ENCODE results near the gene PTPRO. TPM values are rescaled to one million over a fixed set of nuclear protein-coding genes. Genes with fewer than 3 reads are reported as not detected.

Gene PTPRO
- total RNA-seq, 3 donors from 2014 or later: 11.0 to 39.9 (median 21.9) TPM

DNA sequence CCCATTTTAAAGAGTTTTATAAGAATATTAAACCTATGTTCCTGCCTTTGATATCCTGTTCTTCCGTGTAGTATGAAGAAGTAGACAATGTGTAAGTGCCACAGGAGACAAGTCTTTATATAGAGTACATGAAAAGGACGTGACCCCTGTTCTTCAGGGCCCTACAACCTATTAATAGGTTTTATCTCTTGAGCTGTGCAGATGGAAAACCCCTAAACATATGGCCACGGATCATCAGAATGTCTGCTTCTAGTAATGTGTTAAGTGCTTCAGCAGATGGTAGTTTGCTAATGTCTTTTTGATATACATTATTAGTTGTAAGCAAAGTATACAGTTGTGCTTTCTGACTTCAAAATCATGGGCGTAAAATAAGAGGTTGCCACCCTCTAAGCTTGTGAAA lies 228.5 kb downstream of the PTPRO start:
- no peak for DNase-seq
- Histone ChIP-seq H3K4me1 (ENCODE audit: low read depth) (peaks cover 6% of the 10 kb centered on the region), H3K36me3 (ENCODE audit: low read depth) (no peaks in the 10 kb centered on the region), H3K9me3 (no peaks in the 10 kb centered on the region), H3K4me3 (no peak overlapping the region)
- TF ChIP-seq, protein P1, sequence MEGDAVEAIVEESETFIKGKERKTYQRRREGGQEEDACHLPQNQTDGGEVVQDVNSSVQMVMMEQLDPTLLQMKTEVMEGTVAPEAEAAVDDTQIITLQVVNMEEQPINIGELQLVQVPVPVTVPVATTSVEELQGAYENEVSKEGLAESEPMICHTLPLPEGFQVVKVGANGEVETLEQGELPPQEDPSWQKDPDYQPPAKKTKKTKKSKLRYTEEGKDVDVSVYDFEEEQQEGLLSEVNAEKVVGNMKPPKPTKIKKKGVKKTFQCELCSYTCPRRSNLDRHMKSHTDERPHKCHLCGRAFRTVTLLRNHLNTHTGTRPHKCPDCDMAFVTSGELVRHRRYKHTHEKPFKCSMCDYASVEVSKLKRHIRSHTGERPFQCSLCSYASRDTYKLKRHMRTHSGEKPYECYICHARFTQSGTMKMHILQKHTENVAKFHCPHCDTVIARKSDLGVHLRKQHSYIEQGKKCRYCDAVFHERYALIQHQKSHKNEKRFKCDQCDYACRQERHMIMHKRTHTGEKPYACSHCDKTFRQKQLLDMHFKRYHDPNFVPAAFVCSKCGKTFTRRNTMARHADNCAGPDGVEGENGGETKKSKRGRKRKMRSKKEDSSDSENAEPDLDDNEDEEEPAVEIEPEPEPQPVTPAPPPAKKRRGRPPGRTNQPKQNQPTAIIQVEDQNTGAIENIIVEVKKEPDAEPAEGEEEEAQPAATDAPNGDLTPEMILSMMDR (IDR thresholded peaks at IDR 0.05): no peak
- ATAC-seq: no peak
- intact Hi-C loops (cut with DNase I, micrococcal nuclease): no loop called here

DNA sequence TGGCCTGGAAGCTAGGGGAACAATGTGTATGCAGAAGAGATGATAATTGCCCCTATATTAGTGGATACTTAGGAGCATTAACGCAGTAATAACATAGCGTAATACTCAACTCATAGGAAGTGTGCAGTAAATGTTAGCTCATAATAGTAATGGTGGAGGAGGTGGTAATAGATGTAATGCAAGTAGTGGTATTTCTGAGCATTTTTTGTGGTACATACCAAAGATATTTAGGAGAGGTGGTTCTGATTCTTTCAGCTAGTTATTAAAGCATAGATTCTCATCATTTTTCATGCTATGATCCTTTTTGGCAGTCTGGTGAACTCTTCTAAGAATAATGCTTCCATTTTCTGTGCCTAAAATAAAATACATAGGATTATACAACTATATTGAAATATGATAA lies 233.1 kb downstream of the PTPRO start:
- DNase-seq: no peak
- Histone ChIP-seq H3K9me3 (no peaks in the 10 kb centered on the region), H3K36me3 (ENCODE audit: low read depth) (no peaks in the 10 kb centered on the region), H3K4me3 (no peak overlapping the region), H3K4me1 (ENCODE audit: low read depth) (no peaks in the 10 kb centered on the region)
- ATAC-seq: no peak
- intact Hi-C loops (cut with DNase I, micrococcal nuclease): no loop called here
- TF ChIP-seq, protein P1 (IDR thresholded peaks at IDR 0.05): no peak

DNA sequence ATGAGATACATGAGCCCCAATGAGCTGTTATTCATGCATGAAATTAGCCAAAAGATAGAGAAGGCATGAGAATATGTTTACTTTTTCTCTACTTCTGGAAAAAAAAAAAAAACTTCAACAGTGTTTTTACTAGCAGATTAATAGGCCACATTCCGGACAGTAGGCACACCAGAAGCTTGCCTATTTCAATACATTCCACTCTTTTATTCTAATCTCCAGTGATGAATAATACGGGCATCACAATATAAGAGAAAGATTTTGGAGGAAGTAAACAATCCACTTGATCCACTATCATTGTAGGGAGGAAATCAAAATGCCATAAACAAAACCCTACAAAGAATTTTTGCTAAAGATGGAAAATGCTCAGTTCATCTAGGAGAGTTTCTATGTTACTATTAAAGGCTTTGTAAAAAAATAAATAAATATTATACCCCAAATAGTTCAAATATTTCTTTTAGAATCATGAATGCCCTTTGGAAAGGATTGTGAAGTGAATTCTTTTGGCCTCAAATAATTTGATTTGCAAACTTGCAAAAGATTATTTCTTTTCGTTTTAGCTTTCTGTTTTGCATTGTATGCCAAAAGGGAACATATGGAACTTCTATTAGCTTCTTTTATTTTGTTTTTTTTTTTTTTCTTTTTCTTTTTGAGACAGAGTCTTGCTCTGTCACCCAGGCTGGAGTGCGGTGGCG lies 234.2 kb downstream of the PTPRO start:
- Histone ChIP-seq H3K4me1 (ENCODE audit: low read depth) (no peaks in the 10 kb centered on the region), H3K9me3 (no peaks in the 10 kb centered on the region), H3K36me3 (ENCODE audit: low read depth) (no peaks in the 10 kb centered on the region), H3K4me3 (no peak overlapping the region)
- no peak for DNase-seq
- no peak for ATAC-seq
- TF ChIP-seq, protein P1 (IDR thresholded peaks at IDR 0.05): no peak
- intact Hi-C loops (cut with DNase I, micrococcal nuclease): no loop called here

DNA sequence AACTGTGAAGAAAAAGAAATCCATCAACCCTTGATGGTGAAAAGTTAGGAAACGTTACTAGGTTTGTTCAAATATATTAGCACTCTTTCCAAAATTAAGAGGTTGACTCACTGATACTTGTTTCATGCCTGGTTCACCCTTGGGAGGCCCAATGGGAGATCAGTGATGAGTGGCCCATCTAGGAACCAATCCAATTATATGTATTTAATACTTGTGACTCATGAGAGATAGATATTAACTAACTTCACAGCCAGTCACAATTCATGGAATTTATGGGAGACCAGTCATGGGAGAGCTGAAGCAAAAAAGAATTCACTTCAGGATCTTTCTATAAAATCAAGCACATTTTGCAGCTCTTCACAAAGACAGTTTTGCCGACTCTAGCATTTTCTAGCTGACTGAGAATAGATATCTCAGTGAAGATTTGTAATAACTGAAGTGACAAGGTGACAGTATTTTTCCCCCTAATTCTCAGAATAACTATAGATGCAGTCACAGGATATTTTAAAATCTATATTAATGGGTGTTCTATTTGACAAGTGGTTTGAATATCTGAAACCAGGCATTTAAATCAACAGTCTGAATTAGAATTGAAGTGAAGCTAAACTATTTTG lies 236.7 kb downstream of the PTPRO start:
- H3K9me3 ChIP-seq: no peaks in the 10 kb centered on the region
- no peak overlapping the region for H3K4me3 ChIP-seq
- no peak for ATAC-seq
- no peaks in the 10 kb centered on the region for H3K36me3 ChIP-seq (ENCODE audit: low read depth)
- TF ChIP-seq, protein P1 (IDR thresholded peaks at IDR 0.05): no peak
- no peak for DNase-seq
- H3K4me1 ChIP-seq (ENCODE audit: low read depth): peaks cover 3% of the 10 kb centered on the region
- intact Hi-C loops (cut with DNase I, micrococcal nuclease): no loop called here

DNA sequence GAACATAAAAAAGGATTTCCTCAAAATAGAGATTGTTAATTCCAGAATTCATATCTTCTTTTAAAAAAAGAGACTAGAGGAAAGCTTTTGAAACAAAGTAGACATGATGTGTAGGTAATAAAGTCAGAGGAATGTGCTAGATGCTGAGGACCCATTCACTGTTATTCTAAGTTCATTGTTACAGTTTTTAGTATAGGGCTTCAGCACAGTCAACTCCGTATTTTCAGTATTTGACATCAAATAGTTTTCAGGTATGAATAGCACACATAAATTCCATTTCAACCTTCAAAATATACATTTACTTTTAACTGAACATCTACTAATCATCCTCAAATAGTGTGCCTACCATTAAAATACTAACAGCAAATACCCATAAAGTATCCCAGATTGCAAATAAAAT lies 239.1 kb downstream of the PTPRO start:
- no peak for DNase-seq
- TF ChIP-seq, protein P1 (IDR thresholded peaks at IDR 0.05): no peak
- H3K4me1 ChIP-seq (ENCODE audit: low read depth): peaks cover 3% of the 10 kb centered on the region
- intact Hi-C loops (cut with DNase I, micrococcal nuclease): no loop called here
- H3K4me3 ChIP-seq: no peak overlapping the region
- ATAC-seq: no peak
- no peaks in the 10 kb centered on the region for H3K9me3 ChIP-seq
- no peaks in the 10 kb centered on the region for H3K36me3 ChIP-seq (ENCODE audit: low read depth)

Measured in mucosa of descending colon (tissue), 3 donors.